NCI-H446 treated with DMSO at 0.1 percent for 48 hours (cell line): ENCODE measurements around the gene NPAS2.

Experiments used
- DNase-seq: peaks from one replicate; lab custom pipeline; 2025; lab: John Stamatoyannopoulos, UW

Gene NPAS2

DNA sequence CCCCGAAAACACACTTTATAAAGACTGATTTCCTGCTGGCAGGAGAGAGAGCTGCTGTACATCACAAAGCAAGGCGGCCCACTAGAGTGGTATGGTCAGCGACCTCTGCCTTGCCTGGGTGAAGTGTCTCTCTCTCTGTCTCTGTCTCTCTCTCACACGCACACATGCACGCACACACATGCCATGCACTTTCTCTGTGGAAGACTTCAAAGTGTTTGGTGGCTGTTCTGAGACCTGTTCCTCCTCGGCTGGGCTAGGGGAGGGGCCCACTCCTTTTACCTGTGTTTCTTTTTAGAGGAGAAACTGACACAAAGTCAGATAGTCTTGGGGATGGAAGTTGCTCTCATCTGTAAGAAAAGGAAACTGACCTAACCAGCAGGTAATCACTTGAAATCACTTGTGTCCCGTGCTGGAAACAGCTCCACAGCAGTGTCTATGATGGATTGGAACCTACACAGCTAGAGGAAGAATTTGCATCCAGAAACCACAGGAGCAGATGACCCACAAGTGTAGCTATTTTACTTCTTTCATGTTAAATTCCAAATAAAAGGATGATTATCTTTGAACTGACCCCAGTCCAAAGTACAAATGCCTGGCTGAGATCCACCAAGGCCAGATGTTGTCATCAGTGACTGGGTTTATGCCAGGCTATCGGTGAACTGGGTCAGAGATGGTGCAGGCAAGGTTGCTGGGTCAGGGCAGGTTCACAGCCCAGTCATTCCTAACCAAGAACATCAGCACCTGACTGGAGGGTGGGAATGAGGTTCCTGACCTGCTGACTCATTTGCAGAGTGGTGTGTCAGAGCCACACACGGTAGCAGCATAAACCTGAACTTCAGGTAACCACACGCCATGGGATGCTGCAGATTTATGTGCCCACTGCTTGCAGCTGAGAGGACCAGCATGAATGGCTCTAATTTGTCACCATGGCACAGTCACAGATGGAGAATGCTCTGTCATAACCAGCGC is 63.0 kb downstream of the NPAS2 start:
- DNase-seq: no peak

DNA sequence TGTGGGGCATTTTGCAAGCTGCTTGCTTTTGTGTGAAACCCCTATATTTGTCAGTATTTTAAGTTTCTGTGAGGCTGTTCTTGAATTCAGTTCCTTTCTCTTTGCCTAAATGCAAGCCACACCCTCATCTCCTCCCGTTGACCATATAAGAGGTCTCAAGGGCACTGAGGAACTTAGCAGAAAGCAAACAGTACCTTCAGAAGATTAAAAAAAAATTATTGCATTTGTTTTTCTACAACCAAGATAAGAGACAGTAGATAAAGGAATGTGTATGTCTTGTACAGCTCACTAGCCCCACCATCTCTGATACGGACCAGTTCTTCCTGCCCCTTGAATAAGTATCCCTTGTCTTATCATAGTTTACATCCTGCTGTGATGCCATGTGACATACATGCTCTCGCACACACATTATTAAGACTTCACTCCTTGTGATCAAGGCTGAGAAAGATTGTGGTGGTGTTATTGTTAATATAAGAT is 64.2 kb downstream of the NPAS2 start:
- no peak for DNase-seq

- DNase-seq: no peak
Observed at GRCh38 chr2:100886085-100886484, 66.1 kb downstream of the NPAS2 start.

- no peak for DNase-seq
Observed at GRCh38 chr2:100887039-100887578, 67.2 kb downstream of the NPAS2 start.

DNA sequence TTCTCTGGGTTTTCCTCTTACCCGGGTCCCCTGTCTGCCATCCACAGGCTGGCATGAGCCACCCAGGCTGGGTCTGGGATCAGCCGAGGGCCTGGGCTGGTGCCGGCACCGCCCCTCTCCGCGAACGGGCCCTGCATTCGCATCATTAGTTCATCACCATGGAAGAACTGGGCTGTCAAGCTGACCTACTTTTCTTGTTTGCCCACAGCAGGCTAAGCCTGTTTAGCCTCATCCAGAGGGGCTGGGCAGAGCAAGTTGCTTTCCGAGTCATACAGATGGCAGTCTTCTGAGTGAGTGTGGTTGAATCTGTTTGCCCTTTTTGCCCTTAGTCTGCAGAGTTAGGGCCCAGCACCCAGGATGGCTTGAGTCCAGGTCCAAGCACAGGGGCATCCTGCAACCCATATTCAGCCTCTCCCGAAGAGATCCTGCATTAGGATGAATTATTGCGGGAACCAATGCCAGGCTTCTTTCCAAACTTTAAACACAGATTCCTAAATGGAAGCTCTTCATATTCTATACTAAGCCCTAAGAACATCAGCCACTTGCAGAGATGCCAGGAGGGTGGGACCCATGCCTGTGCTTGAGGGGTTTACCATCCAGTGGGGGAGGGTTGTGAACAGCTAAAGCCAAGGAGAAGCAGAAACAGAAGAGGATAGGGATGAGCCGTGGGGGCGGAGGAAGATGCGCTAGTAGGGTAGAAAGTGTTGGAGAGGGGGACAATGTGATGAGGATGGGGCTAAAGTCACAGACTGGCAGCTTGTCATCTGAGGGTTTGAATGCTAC is 68.0 kb downstream of the NPAS2 start:
- no peak for DNase-seq

- no peak for DNase-seq
Observed at GRCh38 chr2:100888601-100889000, 68.7 kb downstream of the NPAS2 start.

DNA sequence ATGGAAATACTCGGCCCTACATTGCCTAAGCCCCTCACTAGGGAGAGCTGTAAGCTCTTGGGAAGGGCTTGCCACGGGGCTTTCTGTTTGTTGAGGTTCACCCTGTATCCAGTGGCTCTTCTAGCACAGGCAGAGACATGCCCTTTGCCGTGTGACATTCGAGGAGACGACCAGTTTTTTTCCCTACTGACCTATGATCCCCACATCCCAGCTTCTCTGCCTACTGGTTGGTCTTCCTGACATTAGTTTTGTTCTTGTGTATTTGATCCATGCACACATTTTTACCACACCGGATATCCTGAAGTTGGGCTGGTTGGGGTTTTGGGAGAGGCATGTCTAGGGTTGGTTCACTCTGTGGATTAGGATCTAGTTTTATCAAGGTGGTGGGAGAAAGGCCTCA is 69.3 kb downstream of the NPAS2 start:
- no peak for DNase-seq

DNA sequence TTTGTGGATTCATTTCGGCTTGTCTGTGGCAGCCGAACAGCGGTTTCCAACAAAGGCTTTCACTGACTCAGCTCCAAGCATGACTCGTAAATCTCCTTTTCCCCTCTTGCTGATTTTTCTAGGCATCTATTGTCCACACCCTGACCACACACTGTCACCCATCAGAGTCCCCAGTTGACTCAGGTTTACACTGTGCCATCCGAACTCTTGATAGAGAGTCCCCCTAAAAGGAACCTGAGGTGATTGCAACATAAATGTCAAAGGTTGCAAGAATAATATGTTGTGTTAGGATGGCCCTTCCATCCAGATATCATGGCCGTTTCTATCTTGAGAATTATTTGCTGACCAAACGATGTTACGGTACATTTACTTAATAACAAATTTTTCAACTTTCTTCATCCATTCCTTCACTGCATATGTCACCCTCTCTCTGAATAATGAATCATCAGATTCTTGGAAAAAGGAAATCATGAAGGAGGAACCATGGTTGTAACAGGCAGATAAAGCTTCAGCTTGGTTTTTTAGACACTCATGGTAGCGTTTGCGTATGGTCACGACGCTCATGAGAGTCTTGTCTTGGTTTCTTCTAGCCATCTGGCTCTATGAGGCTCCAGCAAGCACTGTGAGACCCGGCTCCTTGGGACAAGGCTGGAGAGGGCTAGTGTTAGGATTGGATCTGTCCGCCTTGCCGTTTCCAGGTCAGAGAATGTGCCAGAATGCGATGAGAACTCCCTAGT is 72.1 kb downstream of the NPAS2 start:
- DNase-seq: no peak

DNA sequence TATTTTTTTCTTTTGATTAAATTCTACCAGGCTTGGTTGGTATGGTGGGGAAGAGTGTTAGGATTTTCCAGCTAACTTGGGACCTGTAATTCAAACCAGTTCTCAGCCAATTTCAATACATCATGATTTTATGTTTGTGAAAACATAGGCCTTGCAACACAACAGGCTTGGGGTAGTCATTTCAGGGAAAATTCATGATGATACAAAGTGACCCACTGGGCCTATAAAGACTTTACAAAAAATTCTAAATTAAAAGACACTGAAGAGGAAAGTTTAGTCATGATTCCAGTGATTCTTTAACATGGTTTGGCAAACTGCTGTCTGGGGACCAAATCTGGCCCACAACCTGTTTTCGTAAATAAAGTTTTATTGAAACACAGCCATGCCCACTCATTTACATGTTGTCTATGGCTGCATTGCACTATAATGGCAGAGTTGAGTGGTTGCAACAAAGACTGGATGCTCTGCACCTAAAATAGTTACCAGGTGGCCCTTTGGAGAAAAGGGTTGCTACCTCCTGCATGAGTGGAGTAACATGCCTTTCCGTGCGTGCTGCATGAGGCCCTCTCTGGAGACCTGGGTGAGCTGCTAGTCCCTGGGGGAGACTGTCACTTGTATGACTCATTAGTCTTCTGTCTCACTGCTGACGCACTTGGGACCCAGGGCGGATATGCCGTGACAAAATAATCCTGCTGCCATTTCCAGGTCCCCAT is 73.6 kb downstream of the NPAS2 start:
- no peak for DNase-seq

DNA sequence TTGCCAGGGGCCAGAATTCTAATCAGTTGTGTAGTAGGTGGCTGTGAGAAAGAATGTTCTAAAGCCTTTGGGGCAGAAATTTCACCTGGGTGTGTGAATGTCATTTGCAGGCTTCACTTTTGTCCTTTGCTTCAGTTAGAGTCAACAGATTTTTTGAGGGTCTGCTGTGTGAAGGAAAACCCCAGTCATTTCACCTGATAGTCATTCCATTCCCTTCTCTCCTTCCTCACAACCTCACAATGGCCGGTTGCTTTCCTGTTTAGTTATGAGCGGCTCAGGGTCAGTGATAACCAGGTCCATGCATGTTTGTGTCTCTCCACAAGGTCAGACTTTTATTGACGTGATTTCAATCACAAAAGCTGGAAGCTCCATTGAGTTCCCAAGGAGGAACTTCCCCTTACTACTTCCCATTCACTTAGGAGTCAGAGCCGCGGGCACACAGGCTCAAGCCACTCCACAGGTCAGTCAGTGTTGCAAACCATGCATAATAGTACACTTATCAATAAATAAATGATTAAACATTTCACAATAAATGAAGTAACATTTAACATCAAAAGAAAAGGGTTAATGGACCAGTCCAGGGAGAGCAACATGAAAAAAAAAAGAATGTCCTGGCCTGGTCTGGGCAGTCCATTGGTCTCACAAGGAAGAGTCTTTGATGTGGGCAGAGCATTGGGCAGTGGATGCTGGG is 74.3 kb downstream of the NPAS2 start:
- no peak for DNase-seq

DNA sequence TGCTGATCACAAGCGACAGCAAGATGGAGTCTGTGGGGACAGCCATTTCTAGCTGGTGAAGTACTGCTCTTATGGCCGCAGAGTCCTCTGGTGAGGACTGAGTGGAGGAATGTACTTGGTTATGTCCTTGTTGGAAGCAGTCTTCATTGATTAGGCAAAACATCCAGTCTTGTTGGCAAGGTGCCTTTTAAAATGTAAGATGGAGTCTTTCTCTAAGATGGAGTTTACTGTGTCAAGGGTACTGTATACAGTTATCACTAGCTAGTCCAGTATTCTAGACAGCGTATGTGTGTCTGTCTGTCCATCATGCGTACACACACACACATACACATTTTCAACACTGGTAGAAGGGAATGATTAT is 74.8 kb downstream of the NPAS2 start:
- DNase-seq: no peak

GRCh38 chr2:100895402-100895801 is 75.5 kb downstream of the NPAS2 start:
- no peak for DNase-seq

DNA sequence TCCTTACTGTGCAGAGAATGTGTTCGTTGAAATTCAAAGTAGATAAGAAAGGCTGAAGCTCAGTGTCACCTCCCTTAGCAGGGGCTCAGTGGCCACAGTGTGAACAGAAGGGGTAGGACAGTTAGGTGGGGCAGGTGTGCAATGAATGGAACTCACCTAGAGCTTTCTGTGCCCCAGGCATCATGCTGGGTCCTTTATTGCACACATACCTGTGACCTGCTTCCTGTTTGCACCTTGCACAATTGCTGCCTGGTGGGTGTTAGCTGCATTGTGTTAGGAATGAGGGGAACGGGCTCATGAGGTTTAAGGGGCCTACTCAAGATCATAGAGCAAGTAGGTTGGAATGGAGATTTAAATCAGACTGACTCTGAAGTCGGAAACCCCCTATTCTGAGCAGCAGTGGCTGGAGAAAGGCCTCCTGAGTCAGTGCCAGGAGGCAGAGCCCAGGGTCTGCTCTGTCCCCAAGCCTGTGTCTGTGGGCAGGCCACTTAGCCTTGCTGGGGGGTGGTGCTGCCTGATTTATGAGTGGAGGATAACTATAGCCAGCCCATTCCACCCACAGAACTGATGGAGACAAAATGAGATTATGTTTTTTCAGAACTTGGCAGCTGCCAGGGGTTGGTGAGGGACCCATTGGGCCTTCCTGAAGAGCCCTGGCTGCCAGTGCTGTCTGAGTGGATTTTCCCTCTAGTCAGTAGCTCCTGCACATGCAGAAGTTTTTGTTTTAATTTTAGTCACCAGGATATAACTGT is 76.2 kb downstream of the NPAS2 start:
- no peak for DNase-seq

GRCh38 chr2:100898035-100898665 is 78.2 kb downstream of the NPAS2 start:
- no peak for DNase-seq

DNA sequence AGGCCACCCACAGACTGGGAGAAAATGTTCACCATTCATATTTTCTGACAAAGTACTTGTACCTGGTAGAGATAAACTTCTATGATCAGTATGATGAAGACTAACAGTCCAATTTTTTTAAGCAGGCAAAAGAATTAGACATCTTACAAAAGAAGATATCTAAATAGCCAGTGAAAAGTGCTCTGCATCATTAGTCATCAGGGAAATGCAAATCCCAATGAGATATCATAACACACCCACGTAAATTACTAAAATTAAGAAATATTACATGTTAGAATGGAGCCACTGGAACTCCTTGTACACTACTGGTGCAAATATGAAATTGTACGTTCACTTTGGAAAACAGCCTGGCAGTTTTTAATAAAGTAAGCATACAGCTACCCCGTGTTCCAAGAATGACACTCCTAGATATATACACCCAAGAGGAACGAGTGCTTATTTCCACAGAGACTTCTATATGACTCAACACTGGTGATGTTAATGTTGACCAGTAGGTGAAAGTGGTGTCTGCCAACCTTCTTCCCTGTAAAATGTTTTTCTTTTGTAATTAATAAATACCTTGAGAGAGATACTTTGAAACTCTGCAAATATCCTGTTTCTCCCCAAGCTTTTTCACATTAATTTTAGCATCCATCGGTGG is 80.3 kb downstream of the NPAS2 start:
- no peak for DNase-seq

GRCh38 chr2:100902817-100903405 is 83.0 kb downstream of the NPAS2 start:
- DNase-seq: no peak

- DNase-seq: no peak
Observed at GRCh38 chr2:100903534-100904258, 83.8 kb downstream of the NPAS2 start.
